ENCODE data around the gene SMAD5. TPM values are rescaled to one million over a fixed set of nuclear protein-coding genes. Genes with fewer than 3 reads are reported as not detected.

The SMAD5 gene
- total RNA-seq, 1 donor from 2014 or later = 102 TPM

DNA sequence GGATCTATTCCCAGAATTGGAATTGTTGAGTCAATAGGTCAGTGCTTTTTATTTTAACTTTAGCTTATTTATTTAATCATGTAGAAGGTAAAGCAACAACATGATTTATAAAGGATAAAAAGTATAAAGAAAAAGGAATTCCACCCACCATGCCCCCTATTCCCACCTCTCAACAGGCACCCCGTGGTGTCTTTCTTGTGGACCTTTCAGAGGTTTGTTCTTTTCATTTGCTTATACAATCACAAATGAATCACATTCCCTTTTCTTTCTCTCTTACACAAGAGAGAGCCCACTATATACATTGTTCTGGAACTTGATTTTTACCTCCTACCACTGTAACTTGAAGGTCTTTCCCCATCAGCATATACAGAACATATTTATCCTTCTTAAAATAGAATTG, 97.5 kb downstream of the SMAD5 start:
- peak; percentile 45 for DNase-seq (ENCODE audit: low spot score)
- Mint-ChIP-seq H3K27ac (no peak overlapping the region), H3K36me3 (no peaks in the 10 kb centered on the region)

DNA sequence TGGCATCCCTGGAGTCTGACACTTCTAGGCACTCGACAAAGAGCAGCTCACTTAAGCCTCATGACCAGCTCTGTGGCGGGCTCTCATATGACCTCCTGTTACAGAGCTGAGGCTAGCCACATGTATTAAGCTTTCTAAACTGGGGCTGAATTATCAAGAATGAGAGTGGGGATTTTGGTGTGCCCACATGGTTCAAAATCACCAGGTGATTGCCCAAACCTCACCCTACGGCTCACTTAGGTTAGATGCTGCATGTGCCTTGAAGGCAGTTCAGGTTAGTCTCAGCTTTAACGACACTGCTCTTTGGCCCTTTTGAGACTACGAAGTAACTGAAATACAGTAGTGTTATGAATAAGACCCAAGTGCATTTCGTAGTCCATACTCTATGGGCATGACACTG, 99.7 kb downstream of the SMAD5 start:
- no peak overlapping the region for H3K27ac ChIP-seq
- H4K20me1 ChIP-seq (ENCODE audit: low read depth) = no peaks in the 10 kb centered on the region
- no peaks in the 10 kb centered on the region for H3K27me3 Mint-ChIP-seq (ENCODE audit: insufficient read depth, low read depth)
- no peak for TF ChIP-seq EZH2 (IDR thresholded peaks at IDR 0.05)
- no peak for TF ChIP-seq EZH2phosphoT487 (IDR thresholded peaks at IDR 0.05)
- TF ChIP-seq, protein P1, sequence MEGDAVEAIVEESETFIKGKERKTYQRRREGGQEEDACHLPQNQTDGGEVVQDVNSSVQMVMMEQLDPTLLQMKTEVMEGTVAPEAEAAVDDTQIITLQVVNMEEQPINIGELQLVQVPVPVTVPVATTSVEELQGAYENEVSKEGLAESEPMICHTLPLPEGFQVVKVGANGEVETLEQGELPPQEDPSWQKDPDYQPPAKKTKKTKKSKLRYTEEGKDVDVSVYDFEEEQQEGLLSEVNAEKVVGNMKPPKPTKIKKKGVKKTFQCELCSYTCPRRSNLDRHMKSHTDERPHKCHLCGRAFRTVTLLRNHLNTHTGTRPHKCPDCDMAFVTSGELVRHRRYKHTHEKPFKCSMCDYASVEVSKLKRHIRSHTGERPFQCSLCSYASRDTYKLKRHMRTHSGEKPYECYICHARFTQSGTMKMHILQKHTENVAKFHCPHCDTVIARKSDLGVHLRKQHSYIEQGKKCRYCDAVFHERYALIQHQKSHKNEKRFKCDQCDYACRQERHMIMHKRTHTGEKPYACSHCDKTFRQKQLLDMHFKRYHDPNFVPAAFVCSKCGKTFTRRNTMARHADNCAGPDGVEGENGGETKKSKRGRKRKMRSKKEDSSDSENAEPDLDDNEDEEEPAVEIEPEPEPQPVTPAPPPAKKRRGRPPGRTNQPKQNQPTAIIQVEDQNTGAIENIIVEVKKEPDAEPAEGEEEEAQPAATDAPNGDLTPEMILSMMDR (IDR thresholded peaks at IDR 0.05) = no peak
- peaks cover 29% of the 10 kb centered on the region for H3K4me1 Mint-ChIP-seq
- no peak for DNase-seq (ENCODE audit: low spot score)
- no peaks in the 10 kb centered on the region for H3K27me3 ChIP-seq
- no peak overlapping the region for H3K4me3 Mint-ChIP-seq
- H3K79me2 ChIP-seq (ENCODE audit: low read depth) = no peaks in the 10 kb centered on the region
- peaks cover 20% of the 10 kb centered on the region for H3K4me1 ChIP-seq
- no peaks in the 10 kb centered on the region for H3K36me3 ChIP-seq
- H3K4me3 ChIP-seq = no peak overlapping the region
- no peak overlapping the region for H3K4me2 ChIP-seq
- no peak overlapping the region for H2AFZ ChIP-seq (replicated peaks)
- H3K36me3 Mint-ChIP-seq = no peaks in the 10 kb centered on the region
- no peak overlapping the region for H3K27ac Mint-ChIP-seq
- no peaks in the 10 kb centered on the region for H3K9me3 Mint-ChIP-seq
- peaks cover 5% of the 10 kb centered on the region for H3F3A ChIP-seq (ENCODE audit: low read depth)
- H3K9ac ChIP-seq = no peak overlapping the region
- no peaks in the 10 kb centered on the region for H3K9me3 ChIP-seq (ENCODE audit: low read depth)

More for the DNA sequence above, 97.5 kb downstream of the SMAD5 start:
- H3K4me1 Mint-ChIP-seq = peaks cover 27% of the 10 kb centered on the region
- no peak for TF ChIP-seq EZH2 (IDR thresholded peaks at IDR 0.05)
- TF ChIP-seq, protein P1 (IDR thresholded peaks at IDR 0.05) = no peak
- TF ChIP-seq EZH2phosphoT487 (IDR thresholded peaks at IDR 0.05) = no peak
- Histone ChIP-seq H3K36me3 (no peaks in the 10 kb centered on the region), H3K9ac (no peak overlapping the region), H3K27ac (no peak overlapping the region), H3K9me3 (ENCODE audit: low read depth) (no peaks in the 10 kb centered on the region), H3K79me2 (ENCODE audit: low read depth) (no peaks in the 10 kb centered on the region), H4K20me1 (ENCODE audit: low read depth) (no peaks in the 10 kb centered on the region), H3F3A (ENCODE audit: low read depth) (no peaks in the 10 kb centered on the region), H3K4me3 (no peak overlapping the region), H3K4me2 (peak overlapping the region; percentile 56), H2AFZ (replicated peaks) (no peak overlapping the region), H3K4me1 (peaks cover 16% of the 10 kb centered on the region), H3K27me3 (no peaks in the 10 kb centered on the region)
- no peaks in the 10 kb centered on the region for H3K27me3 Mint-ChIP-seq (ENCODE audit: insufficient read depth, low read depth)
- H3K9me3 Mint-ChIP-seq = no peaks in the 10 kb centered on the region
- H3K4me3 Mint-ChIP-seq = no peak overlapping the region

Small RNA genes within 50 kb of the gene (small RNA-seq; reads per million reads assigned to genes)
- gene RF02173 (not detected), gene RF02175 (not detected), gene RF02176 (not detected)

Other genes with a start within 250 kb of the SMAD5 start
- not detected in 2 replicates for gene IL9, start 237.0 kb upstream of the SMAD5 start, total RNA-seq (ENCODE audit: low replicate concordance)
- gene LECT2, start 177.9 kb upstream of the SMAD5 start, total RNA-seq (ENCODE audit: low replicate concordance) = not detected in 2 replicates
- gene TGFBI, start 103.9 kb upstream of the SMAD5 start, total RNA-seq (ENCODE audit: low replicate concordance) = 9.5 and 16.4 TPM in 2 replicates
- 0.13 and 0.25 TPM in 2 replicates for gene SMIM32, start 60.3 kb downstream of the SMAD5 start, total RNA-seq (ENCODE audit: low replicate concordance)
- gene TRPC7, start 232.7 kb downstream of the SMAD5 start, total RNA-seq (ENCODE audit: low replicate concordance) = not detected in 2 replicates

Measured in neural progenitor cell (in vitro differentiated cells).